HK-2 (cell line): ENCODE results near the gene CCSER1.
"Not testable (repeated sequence)": the region's sequence is repeated elsewhere in the genome, so short reads cannot be mapped to it uniquely, and the experiment has no call there.

Experiments
- DNase-seq: peaks from one replicate; pipeline ENCODE4 v3.0.0-alpha.2; 2018; ENCODE audit not compliant: unreplicated experiment

Gene CCSER1

DNA sequence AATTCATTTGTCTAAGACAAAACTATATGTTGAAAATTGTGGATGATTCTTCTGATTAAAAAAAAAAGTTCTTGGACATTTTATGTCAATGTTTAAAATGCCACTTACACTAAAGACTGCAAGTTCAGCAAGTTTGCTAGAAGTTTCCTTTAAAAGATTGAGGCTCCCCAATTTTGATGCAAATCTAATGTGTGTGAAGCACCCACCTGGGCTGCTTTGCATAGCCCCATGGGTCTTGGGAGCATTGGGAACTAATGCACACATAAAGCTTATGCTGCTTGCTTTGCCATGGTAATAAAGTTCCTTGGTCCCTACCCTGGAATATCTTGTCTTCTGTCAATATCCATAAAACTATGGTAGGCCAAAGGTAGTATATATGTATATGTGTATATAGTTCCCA lies 1450.7 kb downstream of the CCSER1 start:
- no peak for DNase-seq

DNA sequence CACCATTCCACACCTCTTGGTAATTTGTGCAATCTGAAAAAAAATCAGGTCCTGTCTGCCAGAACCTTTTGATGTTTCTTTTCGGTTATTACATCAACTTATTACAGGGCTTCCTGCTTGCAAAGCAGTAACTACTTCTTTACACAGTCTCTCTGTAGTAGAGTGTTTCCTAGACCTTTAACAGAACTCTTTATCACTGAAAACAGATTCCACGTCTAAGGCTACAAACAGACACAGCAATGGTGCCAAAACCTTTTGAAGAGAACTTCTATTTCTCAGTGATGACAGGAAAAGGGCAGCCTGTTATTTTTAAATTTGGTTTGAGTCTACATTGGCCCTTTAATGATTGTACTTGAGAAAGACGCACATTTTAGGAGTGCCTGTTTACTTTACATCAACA lies 1463.1 kb downstream of the CCSER1 start:
- no peak for DNase-seq

DNA sequence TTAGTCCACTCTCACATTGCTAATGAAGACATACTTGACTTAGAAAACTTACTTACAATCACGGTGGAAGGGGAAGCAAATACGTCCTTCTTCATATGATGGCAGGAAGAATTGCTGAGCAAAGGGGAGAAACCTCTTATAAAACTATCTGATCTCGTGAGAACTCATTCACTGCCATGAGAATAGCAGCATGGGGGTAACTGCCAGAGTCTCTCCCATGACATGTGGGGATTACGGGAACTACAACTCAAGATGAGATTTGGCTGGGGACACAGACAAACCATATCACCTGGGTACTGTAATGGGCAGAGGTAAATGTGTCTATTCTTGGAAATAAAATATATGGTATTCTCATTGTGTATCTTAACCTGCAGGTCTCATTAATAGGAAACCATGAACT lies 1464.9 kb downstream of the CCSER1 start:
- no peak for DNase-seq

DNA sequence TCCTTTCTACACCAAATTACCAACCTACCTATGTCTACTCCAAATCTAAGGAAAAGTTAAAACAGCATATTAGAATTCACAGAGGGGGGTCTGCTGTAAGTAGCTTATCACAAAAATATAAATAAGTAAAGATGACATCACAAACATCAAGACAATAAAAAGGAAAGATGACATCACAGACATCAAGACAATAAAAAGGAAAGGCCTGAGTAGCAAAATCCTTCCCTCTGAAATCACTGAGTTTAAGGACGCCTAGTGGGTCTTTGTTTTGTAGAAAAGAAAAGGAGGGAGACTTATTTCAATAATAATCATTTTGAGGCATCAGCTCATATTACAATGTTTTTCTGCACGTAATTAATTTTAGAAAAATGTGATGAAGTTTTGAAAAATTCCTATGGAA lies 1469.5 kb downstream of the CCSER1 start:
- no peak for DNase-seq

DNA sequence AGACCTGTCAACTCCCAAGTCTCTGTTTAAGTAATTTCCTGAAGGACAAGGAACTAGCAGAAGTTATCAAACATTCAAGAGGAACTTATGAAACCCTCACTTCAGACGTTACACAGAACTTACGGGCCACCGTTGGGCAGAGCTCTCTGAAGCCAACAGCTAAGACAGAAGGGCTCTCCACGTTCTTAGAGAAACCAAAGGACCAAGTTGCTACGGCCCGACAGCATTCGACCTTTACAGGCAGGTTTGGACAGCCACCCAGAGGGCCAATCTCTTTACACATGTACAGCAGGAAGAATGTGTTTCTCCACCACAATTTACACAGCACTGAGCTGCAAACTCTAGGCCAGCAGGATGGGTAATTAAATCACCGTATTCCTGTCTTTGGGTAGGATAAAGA lies 1471.5 kb downstream of the CCSER1 start:
- DNase-seq, result no peak

DNA sequence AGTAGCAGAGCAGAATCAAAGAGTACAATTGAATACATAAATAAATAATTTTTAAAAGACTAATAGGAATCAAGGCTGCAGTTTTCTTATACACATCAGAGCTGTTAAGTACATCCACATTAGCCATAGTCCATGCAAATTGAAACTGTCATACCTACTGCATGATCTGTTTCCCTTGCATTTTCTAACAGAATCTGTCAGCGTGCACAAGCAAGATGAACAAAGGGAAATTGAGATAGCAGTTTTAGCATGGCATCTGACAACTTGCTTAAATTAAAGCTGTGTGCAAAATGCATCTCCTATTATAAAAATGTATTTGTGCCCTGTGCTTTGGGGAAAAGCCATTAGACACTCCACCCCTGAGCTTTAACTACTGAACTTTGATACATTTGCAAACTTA lies 1473.1 kb downstream of the CCSER1 start:
- DNase-seq, result no peak

DNA sequence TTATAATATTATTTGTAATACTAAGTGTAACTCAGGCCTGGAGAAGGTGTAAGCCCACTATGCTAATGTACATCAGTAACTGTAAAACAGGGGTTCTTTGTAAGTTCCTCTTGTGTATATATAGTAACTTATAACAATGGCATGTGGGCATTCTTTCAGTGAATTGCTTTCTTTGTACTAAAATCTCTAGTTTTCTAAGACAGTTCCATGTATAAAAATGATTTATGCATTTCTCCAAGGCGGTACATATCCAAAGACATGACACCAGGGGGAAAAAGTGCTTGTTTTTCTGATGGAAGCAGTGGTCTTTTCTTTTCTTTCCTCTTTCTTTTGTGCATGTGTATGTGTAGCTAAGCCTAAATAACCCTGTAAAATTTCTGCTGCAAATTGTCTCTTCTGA lies 1474.2 kb downstream of the CCSER1 start:
- DNase-seq, result no peak

DNA sequence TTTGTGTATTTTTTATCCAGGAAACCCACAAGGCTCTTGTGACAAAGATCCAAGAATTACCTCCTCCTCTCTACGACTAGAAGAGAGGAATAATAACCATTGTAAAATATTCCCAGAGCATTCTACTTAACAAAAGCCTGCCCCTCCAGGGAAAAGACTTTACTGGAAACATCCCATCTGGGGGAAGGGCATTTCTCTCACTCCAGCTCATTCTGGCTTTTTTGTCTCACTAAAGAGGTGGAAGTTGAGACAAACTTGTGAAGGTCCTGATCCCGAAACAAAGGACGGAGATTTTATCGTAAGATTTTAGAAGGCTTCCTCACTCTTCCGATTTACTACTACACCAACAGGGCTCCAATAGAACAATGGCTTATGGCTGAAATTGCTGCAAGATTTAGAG lies 1484.6 kb downstream of the CCSER1 start:
- DNase-seq, result no peak

DNA sequence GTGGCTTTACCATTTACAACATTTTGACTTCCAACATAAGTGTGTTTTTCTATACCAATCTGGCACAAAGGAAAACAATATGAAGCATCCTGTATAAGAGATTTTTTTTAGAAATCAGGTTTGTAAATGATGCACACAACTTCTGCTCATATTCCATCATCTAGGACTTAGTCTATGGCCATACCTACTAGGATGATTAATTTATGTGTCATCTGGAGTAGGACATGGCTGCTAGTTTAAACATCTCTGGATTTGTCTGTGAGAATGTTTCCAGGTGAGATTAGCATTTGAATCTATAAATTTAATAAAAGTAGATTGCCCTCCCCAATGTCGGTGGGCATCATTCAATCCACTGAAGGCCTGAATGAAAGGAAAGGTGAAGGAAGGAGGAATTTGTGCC lies 1493.8 kb downstream of the CCSER1 start:
- DNase-seq, result no peak

DNA sequence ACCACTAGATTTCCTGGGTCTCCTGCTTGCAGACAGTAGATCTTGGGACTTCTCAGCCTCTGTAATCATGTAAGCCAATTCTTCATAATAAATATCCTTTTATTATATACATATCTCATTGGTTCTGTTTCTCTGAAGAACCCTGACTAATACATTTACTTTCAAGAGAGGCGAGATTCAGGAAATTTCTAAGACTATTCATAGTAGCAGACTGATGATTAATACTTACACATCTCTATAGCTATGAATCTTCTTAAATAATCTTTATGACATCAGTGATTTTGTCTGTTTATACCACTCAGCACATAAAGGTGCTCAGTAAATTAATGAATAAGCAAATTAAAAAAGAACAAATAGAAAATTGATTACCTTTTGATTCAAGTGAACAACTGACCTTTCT lies 1494.3 kb downstream of the CCSER1 start:
- no peak for DNase-seq

DNA sequence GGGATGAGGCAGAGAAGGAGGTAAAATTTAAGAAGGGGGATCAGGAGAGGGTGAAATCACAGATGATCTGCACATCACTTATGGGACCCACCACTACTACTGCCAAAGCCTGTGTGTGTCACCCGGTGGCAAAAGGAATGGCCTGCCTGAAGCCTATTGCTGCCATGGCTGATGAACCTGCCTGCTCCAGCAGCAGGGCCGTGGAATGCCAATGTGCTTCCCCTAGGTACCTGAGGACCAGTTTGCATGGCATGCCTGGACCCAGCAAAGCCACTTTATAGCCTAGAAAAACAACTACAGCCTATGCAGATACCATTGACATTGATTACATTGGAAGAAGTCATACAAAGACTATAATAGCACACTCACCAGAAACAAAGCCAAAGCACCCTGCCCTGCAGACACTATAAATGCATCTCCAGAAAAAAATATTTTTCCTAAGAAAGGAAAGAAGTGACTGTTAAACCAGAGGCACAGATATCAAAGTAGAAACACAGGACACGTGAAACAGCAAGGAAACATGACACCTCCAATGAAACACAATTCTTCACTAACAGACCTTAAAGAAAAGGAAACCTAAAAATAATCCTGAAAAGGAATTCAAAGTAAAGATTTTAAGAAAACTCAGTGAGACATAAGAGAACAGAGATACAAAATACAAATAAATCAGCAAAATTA lies 1495.9 kb downstream of the CCSER1 start:
- no peak for DNase-seq

DNA sequence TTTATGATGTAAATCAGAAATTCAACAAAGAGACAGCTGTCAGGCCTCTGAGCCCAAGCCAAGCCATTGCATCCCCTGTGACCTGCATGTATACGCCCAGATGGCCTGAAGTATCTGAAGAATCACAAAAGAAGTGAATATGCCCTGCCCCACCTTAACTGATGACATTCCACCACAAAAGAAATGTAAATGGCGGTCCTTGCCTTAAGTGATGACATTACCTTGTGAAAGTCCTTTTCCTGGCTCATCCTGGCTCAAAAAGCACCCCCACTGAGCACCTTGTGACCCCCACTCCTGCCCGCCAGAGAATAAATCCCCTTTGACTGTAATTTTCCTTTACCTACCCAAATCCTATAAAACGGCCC lies 1496.4 kb downstream of the CCSER1 start:
- DNase-seq, result not testable (repeated sequence)

DNA sequence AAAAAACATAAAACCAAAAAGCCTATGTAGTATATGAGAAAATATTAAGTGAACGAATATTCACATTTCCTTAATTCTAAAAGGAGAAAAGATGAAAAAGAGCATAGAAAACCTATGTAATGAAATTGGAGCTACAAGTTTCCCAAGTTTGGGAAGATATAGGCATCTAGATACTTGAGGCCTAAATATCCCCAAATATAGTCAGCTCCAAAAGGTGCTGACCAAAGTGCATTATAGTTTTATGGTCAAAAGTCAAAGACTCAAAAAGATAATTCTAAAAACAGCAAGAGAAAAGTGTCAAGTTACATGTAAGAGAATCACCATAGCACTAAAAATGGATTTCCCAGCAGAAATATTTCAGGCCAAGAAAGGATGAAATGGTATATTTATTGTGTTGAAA lies 1502.9 kb downstream of the CCSER1 start:
- DNase-seq, result no peak

DNA sequence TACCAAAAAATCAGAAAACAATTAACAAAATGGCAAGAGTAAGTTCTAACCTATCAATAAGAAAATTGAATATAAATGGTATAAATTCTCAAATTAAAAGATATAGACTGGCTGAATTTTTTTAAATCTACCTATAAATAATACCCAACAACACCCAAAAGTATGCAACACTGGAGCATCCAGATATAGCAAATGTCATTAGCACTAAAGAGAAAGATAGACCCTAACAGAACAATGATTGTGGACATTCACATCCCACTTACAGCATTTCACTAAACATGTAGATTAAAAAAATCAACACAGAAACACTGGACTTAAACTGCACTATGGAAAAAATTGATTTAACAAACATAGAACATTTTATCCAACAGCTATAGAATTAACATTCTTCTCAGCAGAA lies 1503.6 kb downstream of the CCSER1 start:
- no peak for DNase-seq

DNA sequence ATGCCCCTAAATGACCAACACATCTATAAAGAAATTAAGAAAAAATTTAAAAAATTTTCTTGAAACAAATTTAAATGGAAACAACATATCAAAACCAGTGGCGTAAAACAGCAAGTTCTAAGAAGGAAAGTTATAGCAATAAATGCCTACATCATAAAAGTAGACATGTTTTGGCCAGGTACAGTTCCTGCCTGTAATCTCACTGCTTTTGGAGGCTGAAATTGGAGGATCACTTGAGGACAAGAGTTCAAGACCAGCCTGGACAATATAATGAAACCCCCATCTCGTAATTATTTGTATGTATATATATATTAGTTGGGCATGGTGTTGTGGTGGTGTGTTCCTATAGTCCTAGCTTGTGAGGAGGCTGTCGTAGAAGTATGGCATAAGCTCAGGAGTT lies 1504.1 kb downstream of the CCSER1 start:
- no peak for DNase-seq

DNA sequence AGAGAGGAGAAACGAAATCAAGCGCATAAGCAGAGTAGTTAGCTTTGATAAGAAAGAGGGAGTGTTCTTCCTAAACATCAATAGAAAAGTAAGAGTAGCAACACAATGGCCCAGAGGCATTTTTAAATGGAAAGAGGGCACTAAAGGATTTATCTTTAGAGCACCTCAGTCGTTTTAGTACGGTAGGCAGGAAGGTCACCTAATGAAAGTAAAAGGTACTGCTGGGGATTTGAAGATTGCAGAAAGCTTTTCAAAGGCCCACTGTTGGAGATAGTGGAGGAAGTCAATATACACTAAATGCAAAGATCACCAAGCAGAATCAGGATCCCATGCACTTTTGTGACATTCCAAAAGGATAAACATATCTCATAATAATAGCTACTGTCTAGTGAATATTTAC lies 1508.9 kb downstream of the CCSER1 start:
- no peak for DNase-seq
